OCI-LY1 (cell line): ENCODE data around the gene SPOCK1.

ENCODE experiments used
- CTCF ChIP-seq: fragments of 200-600 bp; sonication (generic), shearing (Covaris generic); IDR thresholded peaks from 2 replicates; pipeline ENCODE4 v1.5.1; 2017; ENCODE audit warnings: mild to moderate bottlenecking, antibody characterized with exemption, low read length, moderate library complexity, mixed read lengths
- EZH2 ChIP-seq: fragments of 200-600 bp; sonication (generic), shearing (Covaris generic); IDR thresholded peaks from 2 replicates; pipeline ENCODE4 v1.8.0; 2017; ENCODE audit warnings: borderline replicate concordance, mixed run types, mild to moderate bottlenecking, antibody characterized with exemption, low read length, moderate library complexity, mixed read lengths

GRCh38 chr5:137498736-137499505, at the start of gene SPOCK1:
- TF ChIP-seq CTCF (peak; percentile 41), EZH2 (no peak)
